NK-92 (cell line): ENCODE results near the gene GATAD2B.
"Not testable (repeated sequence)": the region's sequence is repeated elsewhere in the genome, so short reads cannot be mapped to it uniquely, and the experiment has no call there.

Experiments
- DNase-seq: peaks from one replicate; lab custom pipeline; 2025; ENCODE audit not compliant: unreplicated experiment; lab: John Stamatoyannopoulos, UW

GATAD2B gene

GRCh38 chr1:153895866-153896265 lies 26.9 kb downstream of the GATAD2B start:
- not testable (repeated sequence) for DNase-seq

DNA sequence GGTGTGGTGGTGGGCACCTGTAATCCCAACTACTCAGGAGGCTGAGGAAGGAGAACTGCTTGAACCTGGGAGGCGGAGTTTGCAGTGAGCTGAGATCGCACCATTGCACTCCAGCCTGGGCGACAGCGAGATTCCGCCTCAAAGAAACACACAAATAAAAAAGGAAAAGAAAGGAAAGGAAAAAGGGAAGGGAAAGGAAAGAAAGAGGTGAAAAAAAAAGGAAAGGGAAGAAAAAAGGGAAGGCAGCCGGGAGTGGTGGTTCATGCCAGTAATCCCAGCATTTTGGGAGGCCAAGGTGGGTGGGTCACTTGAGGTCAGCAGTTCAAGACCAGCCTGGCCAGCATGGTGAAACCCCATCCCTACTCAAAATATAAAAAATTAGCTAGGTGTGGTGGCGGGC lies 31.7 kb downstream of the GATAD2B start:
- DNase-seq = not testable (repeated sequence)

DNA sequence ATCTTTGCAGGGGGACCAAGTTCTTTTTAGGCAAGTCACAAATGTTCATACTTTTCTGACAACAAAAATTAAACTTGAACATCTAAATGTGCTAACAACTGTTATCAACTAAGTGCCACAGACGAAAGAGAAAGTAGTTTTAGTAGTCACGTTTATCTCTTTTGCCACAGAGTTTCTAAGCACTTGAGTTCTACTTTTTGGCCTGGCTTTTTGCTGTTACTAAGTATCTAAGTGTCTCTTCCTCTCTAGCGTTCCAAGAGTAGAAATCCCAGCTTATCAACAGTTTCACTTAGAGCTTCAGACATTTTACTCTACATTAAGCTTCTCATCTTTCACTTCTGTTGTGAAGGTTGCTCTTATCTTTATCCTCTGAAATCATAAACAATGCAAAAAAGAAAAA lies 34.2 kb downstream of the GATAD2B start:
- DNase-seq = no peak

DNA sequence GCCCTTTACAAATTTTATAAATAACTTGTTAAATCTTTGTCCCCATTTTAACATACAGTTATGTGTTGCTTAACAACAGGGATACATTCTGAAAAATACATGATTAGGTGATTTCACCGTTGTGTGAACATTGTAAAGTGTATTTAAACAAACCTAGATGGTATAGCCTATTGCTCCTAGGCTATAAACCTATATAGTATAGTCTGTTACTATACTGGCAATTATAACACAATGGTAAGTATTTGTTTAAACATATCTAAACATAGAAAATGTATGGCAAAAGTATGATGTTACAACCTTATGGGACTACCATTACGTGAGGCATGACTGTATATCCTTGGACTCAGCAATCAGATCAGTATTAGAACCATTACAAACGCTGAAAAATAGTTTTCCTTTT lies 36.6 kb downstream of the GATAD2B start:
- no peak for DNase-seq

DNA sequence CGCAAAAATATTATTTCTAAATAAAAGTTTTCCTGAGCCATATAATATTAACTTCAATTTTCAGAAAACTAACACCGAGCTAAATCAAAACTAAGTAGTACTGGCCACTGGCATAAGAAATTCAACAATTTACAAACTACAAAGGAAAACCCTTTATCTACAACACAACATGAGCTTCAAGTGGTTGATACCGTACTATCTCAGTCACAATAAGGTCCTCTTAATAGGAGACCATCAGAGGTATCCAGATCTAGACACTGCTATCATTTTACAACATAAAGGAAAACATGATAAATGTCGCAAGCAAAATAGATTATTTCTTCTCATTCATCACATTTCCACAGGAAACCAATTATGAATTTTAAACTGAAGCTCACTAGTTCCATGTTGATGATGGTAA lies 39.5 kb downstream of the GATAD2B start:
- DNase-seq = no peak

DNA sequence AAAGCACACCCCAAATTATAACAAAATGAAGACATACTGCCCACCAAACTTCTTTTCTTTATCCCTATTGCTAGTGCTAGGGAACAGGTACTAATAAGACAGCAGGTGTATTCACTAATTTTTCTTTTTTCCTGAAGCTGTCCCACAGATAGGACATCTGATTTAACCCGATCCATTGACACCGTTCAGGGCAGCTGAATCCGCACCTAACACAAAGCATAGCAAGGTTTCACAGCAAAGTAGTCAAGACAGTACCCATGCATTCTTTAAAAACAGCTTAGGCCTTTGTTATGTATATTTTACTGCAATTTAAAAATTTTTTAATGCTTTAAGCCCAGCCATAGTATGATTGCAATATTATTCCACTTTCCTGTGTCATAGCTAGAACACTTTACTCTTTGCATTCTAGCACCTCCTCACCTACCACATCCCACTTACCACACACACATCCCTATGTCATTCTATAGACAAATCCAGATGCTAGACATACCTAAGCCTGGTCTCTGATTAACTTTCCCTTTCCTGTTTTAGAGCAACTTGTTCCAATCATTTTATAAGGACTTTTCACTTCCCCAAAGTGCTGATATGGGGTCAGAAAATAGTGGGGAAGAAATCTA lies 40.4 kb downstream of the GATAD2B start:
- DNase-seq = no peak

- DNase-seq = no peak
Measured at GRCh38 chr1:153881751-153882150, 41.0 kb downstream of the GATAD2B start.

- no peak for DNase-seq
Measured at GRCh38 chr1:153880962-153881361, 41.8 kb downstream of the GATAD2B start.

GRCh38 chr1:153880024-153880423 lies 42.7 kb downstream of the GATAD2B start:
- no peak for DNase-seq

DNA sequence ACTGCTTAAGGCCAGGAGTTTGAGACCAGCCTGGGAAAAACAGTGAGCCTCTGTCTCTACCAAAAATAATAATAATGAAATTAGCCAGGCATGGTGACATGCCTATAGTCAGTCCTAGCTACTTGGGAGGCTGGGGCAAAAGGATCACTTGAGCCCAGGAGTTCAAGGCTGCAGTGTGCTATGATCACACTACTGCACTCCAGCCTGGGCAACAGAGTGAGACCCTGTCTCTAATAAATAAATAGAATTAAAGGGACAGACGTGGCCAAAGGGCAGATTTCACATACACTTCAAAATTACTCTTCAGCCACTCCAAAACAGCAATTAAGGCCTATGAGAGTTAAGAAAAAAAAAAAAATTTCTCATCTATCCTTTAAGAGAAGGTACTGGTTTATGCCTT lies 45.7 kb downstream of the GATAD2B start:
- no peak for DNase-seq

GRCh38 chr1:153872934-153873333 lies 49.8 kb downstream of the GATAD2B start:
- no peak for DNase-seq

DNA sequence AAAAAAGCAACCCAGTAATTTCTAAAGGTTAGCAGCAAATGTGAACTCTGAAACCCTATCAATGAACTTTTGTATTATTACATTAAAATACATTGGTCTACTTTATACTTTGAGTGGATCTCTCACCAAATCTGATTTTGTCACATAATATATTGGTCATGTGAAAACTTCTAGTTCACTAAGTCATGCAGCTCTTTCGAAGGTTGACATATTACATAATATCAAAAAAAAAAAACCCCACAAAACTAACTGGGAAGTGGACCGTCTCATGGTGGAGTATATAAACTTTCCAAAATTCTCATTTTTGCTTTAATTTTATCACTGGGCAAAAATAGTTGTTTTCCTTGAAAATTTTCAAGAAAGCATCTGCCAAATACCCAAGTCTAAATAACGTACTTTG lies 50.4 kb downstream of the GATAD2B start:
- no peak for DNase-seq

GRCh38 chr1:153869486-153869885 lies 53.3 kb downstream of the GATAD2B start:
- no peak for DNase-seq

GRCh38 chr1:153866045-153866850 lies 56.5 kb downstream of the GATAD2B start:
- DNase-seq = no peak

DNA sequence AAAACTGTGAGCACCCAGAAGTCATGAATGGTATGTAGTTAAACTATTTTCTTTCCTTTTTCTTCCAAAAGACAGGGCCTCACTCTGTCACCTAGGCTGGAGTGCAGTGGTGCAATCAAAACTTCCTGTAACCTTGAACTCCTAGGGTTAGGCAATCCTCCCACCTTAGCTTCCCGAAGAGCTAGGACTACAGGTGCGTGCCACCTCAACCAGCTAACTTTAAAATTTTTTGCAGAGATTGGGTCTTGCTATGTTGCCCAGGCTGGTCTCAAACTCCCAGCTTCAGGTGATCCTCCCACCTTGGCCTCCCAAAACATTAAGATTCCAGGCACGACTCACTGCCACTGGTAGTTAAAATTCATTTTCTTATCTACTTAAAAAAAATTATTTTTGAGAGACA lies 62.5 kb downstream of the GATAD2B start:
- no peak for DNase-seq

DNA sequence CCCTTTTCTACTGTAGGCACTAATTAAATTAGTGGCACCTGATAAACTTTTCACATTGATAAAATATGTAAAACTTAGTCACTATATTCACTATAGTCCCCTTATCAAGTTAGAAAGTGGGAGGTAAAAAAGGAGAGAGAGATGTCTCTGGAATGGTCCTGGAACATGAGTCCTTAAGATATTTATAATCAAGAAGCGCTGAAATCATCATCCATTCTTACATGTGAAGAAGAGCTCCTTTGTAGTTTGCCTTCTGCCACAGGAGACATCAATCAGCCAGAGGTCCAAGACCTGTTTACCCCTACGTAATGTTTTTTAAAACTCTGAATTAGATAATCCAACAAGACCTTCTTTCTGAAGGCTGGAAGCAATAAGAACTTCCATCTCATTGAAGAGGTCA lies 65.3 kb downstream of the GATAD2B start:
- DNase-seq = no peak

GRCh38 chr1:153856763-153857162 lies 66.0 kb downstream of the GATAD2B start:
- DNase-seq = no peak

DNA sequence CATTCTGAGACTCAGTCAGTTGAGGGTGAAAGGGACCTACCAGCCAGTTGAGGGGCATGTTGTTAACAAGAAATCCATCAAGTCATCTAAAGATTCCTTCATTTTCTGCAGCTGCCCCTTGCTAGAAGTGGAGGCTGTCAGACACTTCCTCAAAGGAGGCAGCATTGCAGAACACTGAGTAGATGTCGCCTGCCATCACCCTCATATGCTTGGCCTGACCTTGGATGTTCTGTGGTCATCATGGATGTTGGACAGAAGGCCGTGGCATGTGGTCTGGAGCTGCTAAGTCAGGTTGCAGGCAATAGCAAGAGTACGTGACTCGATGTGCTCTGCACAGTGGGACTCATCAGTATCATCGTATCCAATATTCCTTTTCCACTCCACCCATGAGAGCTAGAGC lies 70.6 kb downstream of the GATAD2B start:
- no peak for DNase-seq

- no peak for DNase-seq
Measured at GRCh38 chr1:153849487-153850185, 73.1 kb downstream of the GATAD2B start.

DNA sequence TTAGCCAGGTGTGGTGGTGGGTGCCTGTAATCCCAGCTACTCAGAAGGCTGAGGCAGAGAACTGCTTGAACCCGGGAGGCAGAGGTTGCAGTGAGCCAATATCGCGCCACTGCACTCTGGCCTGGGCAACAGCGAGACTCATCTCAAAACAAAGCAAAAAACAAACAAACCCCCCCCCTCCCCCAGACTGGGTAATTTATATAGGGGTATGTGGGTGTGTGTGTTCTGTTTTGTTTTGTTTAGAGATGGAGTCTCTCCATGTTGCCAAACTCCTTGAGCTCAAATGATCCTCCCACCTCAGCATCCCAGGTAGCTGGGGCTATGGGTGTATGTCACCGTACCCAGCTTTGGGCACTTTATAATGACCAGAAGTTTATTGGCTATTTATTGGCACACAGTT lies 74.0 kb downstream of the GATAD2B start:
- no peak for DNase-seq

GRCh38 chr1:153845158-153845557 lies 77.6 kb downstream of the GATAD2B start:
- DNase-seq = no peak

- not testable (repeated sequence) for DNase-seq
Measured at GRCh38 chr1:153844349-153844748, 78.4 kb downstream of the GATAD2B start.
